Ovary (tissue), 9 donors: ENCODE measurements around the gene CD63. TPM values are rescaled to one million over a fixed set of nuclear protein-coding genes. Genes with fewer than 3 reads are reported as not detected.

Experiments
- DNase-seq, 5 donors: peaks; one replicate each; pipeline ENCODE4 v3.0.0-alpha.2; 2019 to 2020
- H3K27ac ChIP-seq, 2 donors: fragments of 200-600 bp; one replicate each; pipeline versions ENCODE4 v1.5.1 to v1.8.0; 2019 to 2022
- H3K27me3 ChIP-seq: fragments of 200-600 bp; one replicate; pipeline ENCODE4 v1.8.0; 2022
- H3K36me3 ChIP-seq: fragments of 200-600 bp; sonication (generic); one replicate; pipeline ENCODE4 v1.5.1; 2019
- H3K4me1 ChIP-seq: one replicate; pipeline ENCODE4 v1.8.1; 2013; ENCODE audit warnings: mild to moderate bottlenecking, moderate library complexity; ENCODE audit not compliant: insufficient read depth
- H3K4me3 ChIP-seq: fragments of 200-600 bp; sonication (generic); one replicate; pipeline ENCODE4 v1.5.1; 2017
- H3K9me3 ChIP-seq, 2 donors: fragments of 200-600 bp in 1 of 2; sonication (generic) in 1 of 2; one replicate each; pipeline versions ENCODE4 v1.5.1 to v1.8.1; 2013 to 2019; ENCODE audit warnings: mild to moderate bottlenecking in 1 of 2, moderate library complexity in 1 of 2
- CTCF ChIP-seq, 3 donors: fragments of 450-650 bp in 2 of 3; fragments of 200-600 bp in 1 of 3; IDR thresholded peaks; one replicate each; pipeline versions ENCODE4 v1.5.1 to v1.8.0; 2016 to 2022; ENCODE audit warnings: antibody characterized with exemption in 3 of 3, mild to moderate bottlenecking in 1 of 3
- EP300 ChIP-seq: sonication (generic); formaldehyde crosslinking; IDR thresholded peaks from one replicate; pipeline ENCODE4 v1.6.1; 2017; ENCODE audit warnings: antibody characterized with exemption
- POLR2A ChIP-seq: fragments of 450-650 bp; IDR thresholded peaks from one replicate; pipeline ENCODE4 v1.6.1; 2017; ENCODE audit warnings: antibody characterized with exemption, mild to moderate bottlenecking, moderate library complexity
- WGBS, 3 donors: extraction: QIAGEN DNeasy Blood & Tissue Kit in 1 of 3; methylation state at CpG; one replicate each; pipeline versions ENCODE4 v1.1.5 to v1.1.7; 2013 to 2017; 5-methylcytosine and 5-hydroxymethylcytosine counted together
- intact Hi-C, 4 donors: fragments of 100-400 bp; cut with DNase I; formaldehyde crosslinking; loops; one replicate each; pipeline versions ENCODE4 v1.11.0 to v1.15.1; 2022 to 2023
- polyA plus RNA-seq, 2 donors: library from polyadenylated mRNA; stranded (reverse); fragments of 200-250 nt in 1 of 2; fragments of 350-450 nt in 1 of 2; fragmentation: Illumina TruSeq in 1 of 2; extraction: RNeasy Lipid Tissue Mini Kit (QIAGEN cat#74804) in 1 of 2; gene quantifications; one replicate each; pipeline ENCODE4 v1.2.3, GENCODE V29; 2013 to 2014
- total RNA-seq, 7 donors: library from RNA; depleted of rRNA in 2 of 7; stranded (reverse); fragments of >200 nt in 2 of 7; fragmentation: NEBNext Ultra II Directional in 3 of 7; extraction: Animal tissue kit (Norgen Biotek cat#: 25700) in 3 of 7; gene quantifications; one replicate each; pipeline versions ENCODE4 v1.1.0 to v1.2.4, GENCODE V29; 2016 to 2023
- donor health status: DM: no; HTN: no; CAD: no; lungs with moderate emphysema.
- donor health status: DM: no; HTN: no; CAD: no.
- donor health status: Bipolar disorder and iron deficiency.
- donor health status: DM: yes; HTN: yes; CAD: no.
- donor health status: DM: no; HTN: no; CAD: no.
- donor health status: DM: yes; HTN: yes; CAD: no.

Gene CD63
- total and polyA plus RNA-seq, 9 donors = 406 to 1,943 (median 762) TPM

- Histone ChIP-seq H3K27me3 (no peaks in the 10 kb centered on the region), H3K9me3 (no peaks in the 10 kb centered on the region), H3K36me3 (no peaks in the 10 kb centered on the region), H3K4me1 (no peaks in the 10 kb centered on the region), H3K4me3 (no peak overlapping the region), H3K27ac (no peak overlapping the region)
- no peak for TF ChIP-seq CTCF (IDR thresholded peaks at IDR 0.05)
- TF ChIP-seq EP300 = no peak
- TF ChIP-seq POLR2A = no peak
- intact Hi-C loops = no loop called here
- peak in 1 of 5 donors; percentile 18 for DNase-seq
- 86 to 94% (median 90%) methylated on average over 6 of the region's 6 CpGs for WGBS, 3 donors
Observed at GRCh38 chr12:55696141-55696540, 32.7 kb downstream of the CD63 start.

DNA sequence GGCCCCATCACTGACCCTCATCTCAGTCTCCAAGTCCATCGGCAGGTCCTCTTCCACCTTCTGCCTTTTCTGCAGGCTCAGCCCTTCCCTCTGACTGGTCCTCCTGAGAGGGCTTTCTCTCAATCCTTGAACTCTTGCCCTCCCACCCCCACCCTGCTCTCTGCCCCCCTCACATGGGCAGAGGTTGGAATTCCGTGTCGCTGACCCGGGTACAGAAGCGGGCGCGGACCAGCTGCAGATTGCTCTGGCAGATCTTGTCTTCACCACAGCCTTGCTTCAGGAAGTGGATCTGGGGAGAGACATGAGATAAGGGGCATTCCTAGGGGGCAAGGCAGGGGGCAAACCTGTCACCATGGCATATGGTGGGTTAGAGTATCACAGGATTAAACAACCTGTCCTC, 33.5 kb downstream of the CD63 start:
- no peak overlapping the region for H3K4me3 ChIP-seq
- TF ChIP-seq EP300 (no peak), POLR2A (no peak), CTCF (IDR thresholded peaks at IDR 0.05) (no peak)
- peak in 1 of 5 donors; percentile 4 for DNase-seq
- H3K4me1 ChIP-seq = no peaks in the 10 kb centered on the region
- no peak overlapping the region for H3K27ac ChIP-seq
- 85 to 89% (median 87%) methylated on average over 7 of the region's 7 CpGs for WGBS, 3 donors
- no peaks in the 10 kb centered on the region for H3K27me3 ChIP-seq
- intact Hi-C loops = no loop called here
- no peaks in the 10 kb centered on the region for H3K36me3 ChIP-seq
- no peaks in the 10 kb centered on the region for H3K9me3 ChIP-seq

DNA sequence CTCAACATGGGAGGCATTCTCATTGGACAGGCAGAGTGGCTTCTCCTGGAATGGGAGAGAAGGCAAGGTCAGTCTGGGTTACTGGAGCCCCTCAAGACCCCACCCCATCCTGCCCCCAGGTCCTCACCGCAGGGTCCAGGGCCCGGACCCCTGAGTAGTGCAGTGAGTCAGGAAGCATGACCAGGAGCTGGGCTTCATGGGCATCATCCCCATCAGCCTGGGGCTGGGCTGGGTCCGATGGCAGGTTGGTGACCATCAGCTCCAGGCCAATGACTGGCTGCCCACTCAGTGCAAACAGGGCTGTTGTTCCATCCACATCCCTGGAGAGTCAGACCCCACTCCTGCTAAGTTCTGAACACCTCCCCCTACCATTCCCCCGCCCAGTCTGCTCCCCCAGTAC, 34.2 kb downstream of the CD63 start:
- Histone ChIP-seq H3K4me1 (no peaks in the 10 kb centered on the region), H3K4me3 (no peak overlapping the region), H3K27me3 (no peaks in the 10 kb centered on the region), H3K9me3 (no peaks in the 10 kb centered on the region), H3K36me3 (no peaks in the 10 kb centered on the region), H3K27ac (no peak overlapping the region)
- TF ChIP-seq POLR2A (no peak), EP300 (no peak), CTCF (IDR thresholded peaks at IDR 0.05) (no peak)
- DNase-seq = peak in 1 of 5 donors; percentile 24
- 90 to 98% (median 96%) methylated on average over 4 of the region's 4 CpGs for WGBS, 3 donors
- intact Hi-C loops = no loop called here

DNA sequence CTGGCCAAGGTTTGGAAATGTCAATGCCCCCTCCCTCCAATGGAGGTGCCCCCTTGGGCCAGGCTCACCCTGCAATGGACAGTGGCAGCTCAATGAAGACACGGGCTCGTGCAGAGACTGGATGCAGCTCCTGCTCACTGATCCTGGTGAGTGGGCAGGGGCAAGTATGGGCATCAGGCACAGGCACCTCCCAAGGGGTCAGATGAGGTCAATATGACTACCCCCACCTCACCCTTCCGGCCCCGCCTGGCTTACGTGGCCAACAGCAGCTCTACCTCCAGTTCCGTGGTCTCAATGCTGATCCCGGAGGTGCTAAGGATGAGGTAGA, 34.7 kb downstream of the CD63 start:
- H3K4me1 ChIP-seq = no peaks in the 10 kb centered on the region
- H3K27me3 ChIP-seq = no peaks in the 10 kb centered on the region
- 96 to 98% (median 96%) methylated on average over 7 of the region's 7 CpGs for WGBS, 3 donors
- H3K4me3 ChIP-seq = no peak overlapping the region
- H3K27ac ChIP-seq = no peak overlapping the region
- intact Hi-C loops = no loop called here
- no peaks in the 10 kb centered on the region for H3K9me3 ChIP-seq
- TF ChIP-seq CTCF (IDR thresholded peaks at IDR 0.05) (no peak), POLR2A (no peak), EP300 (no peak)
- DNase-seq = peak in 1 of 5 donors; percentile 28
- no peaks in the 10 kb centered on the region for H3K36me3 ChIP-seq
